IgD-negative memory B cell (primary cell): ENCODE results near the gene TMEM106C. TPM values are rescaled to one million over a fixed set of nuclear protein-coding genes. Genes with fewer than 3 reads are reported as not detected.

ENCODE experiments used
- H3K27ac Mint-ChIP-seq, 3 donors: one replicate each; pipeline ENCODE4 v1.8.0; 2020 to 2022; ENCODE audit warnings: mild to moderate bottlenecking in 3 of 3, mixed read lengths in 3 of 3, moderate library complexity in 1 of 3
- H3K27me3 Mint-ChIP-seq: one replicate; pipeline ENCODE4 v1.8.0; 2021; ENCODE audit warnings: mixed read lengths
- H3K36me3 Mint-ChIP-seq: one replicate; pipeline ENCODE4 v1.8.0; 2020; ENCODE audit warnings: mild to moderate bottlenecking, mixed read lengths
- H3K4me1 Mint-ChIP-seq, 3 donors: one replicate each; pipeline ENCODE4 v1.8.0; 2020 to 2022; ENCODE audit warnings: mixed read lengths in 3 of 3, mild to moderate bottlenecking in 1 of 3
- H3K4me3 Mint-ChIP-seq, 4 donors: one replicate each; pipeline ENCODE4 v1.8.0; 2020 to 2022; ENCODE audit warnings: mild to moderate bottlenecking in 4 of 4, mixed read lengths in 4 of 4, moderate library complexity in 3 of 4
- H3K9me3 Mint-ChIP-seq, 3 donors: one replicate each; pipeline ENCODE4 v1.8.0; 2020 to 2021; ENCODE audit warnings: mixed read lengths in 3 of 3, mild to moderate bottlenecking in 1 of 3
- polyA plus RNA-seq: library from polyadenylated mRNA; unstranded; fragments of 300-500 nt; fragmentation: Illumina TruSeq; gene quantifications from one replicate; pipeline ENCODE4 v1.2.3, GENCODE V29; 2021

Gene TMEM106C
- polyA plus RNA-seq, 1 donor from 2014 or later: 41.4 TPM

GRCh38 chr12:47980779-47981495 lies 17.5 kb downstream of the TMEM106C start:
- Mint-ChIP-seq H3K9me3 (no peaks in the 10 kb centered on the region), H3K4me3 (no peak overlapping the region), H3K36me3 (peaks cover 2% of the 10 kb centered on the region), H3K27me3 (peaks cover 2% of the 10 kb centered on the region), H3K4me1 (no peaks in the 10 kb centered on the region), H3K27ac (no peak overlapping the region)

- Mint-ChIP-seq H3K4me1 (no peaks in the 10 kb centered on the region), H3K27ac (no peak overlapping the region), H3K9me3 (no peaks in the 10 kb centered on the region), H3K4me3 (no peak overlapping the region), H3K36me3 (peaks cover 2% of the 10 kb centered on the region), H3K27me3 (peaks cover 2% of the 10 kb centered on the region)
Observed at GRCh38 chr12:47981496-47982260, 18.3 kb downstream of the TMEM106C start.

GRCh38 chr12:47982311-47982710 lies 18.9 kb downstream of the TMEM106C start:
- Mint-ChIP-seq H3K27ac (no peak overlapping the region), H3K4me3 (no peak overlapping the region), H3K27me3 (peaks cover 2% of the 10 kb centered on the region), H3K4me1 (no peaks in the 10 kb centered on the region), H3K36me3 (no peaks in the 10 kb centered on the region), H3K9me3 (no peaks in the 10 kb centered on the region)

- Mint-ChIP-seq H3K4me3 (no peak overlapping the region), H3K27ac (no peak overlapping the region), H3K9me3 (no peaks in the 10 kb centered on the region), H3K4me1 (no peaks in the 10 kb centered on the region), H3K36me3 (no peaks in the 10 kb centered on the region), H3K27me3 (peaks cover 2% of the 10 kb centered on the region)
Observed at GRCh38 chr12:47982770-47983169, 19.4 kb downstream of the TMEM106C start.

GRCh38 chr12:47983541-47984115 lies 20.2 kb downstream of the TMEM106C start:
- H3K36me3 Mint-ChIP-seq: no peaks in the 10 kb centered on the region
- no peaks in the 10 kb centered on the region for H3K9me3 Mint-ChIP-seq
- H3K4me3 Mint-ChIP-seq: no peak overlapping the region

GRCh38 chr12:47984331-47984801 lies 21.0 kb downstream of the TMEM106C start:
- Mint-ChIP-seq H3K4me3 (peak overlapping the region in 1 of 4 donors; percentile 74), H3K36me3 (no peaks in the 10 kb centered on the region), H3K4me1 (peaks cover 0 to 2% (median under 1%) of the 10 kb centered on the region in 3 donors), H3K27ac (no peak overlapping the region), H3K9me3 (no peaks in the 10 kb centered on the region), H3K27me3 (peaks cover 2% of the 10 kb centered on the region)

More at GRCh38 chr12:47983541-47984115, 20.2 kb downstream of the TMEM106C start:
- peaks cover 2% of the 10 kb centered on the region for H3K27me3 Mint-ChIP-seq
- H3K27ac Mint-ChIP-seq: no peak overlapping the region
- no peaks in the 10 kb centered on the region for H3K4me1 Mint-ChIP-seq

GRCh38 chr12:47985596-47986290 lies 22.3 kb downstream of the TMEM106C start:
- peaks cover 2% of the 10 kb centered on the region for H3K27me3 Mint-ChIP-seq
- no peaks in the 10 kb centered on the region for H3K9me3 Mint-ChIP-seq
- H3K36me3 Mint-ChIP-seq: no peaks in the 10 kb centered on the region
- no peak overlapping the region for H3K27ac Mint-ChIP-seq
- peaks cover 9 to 14% (median 13%) of the 10 kb centered on the region in 3 donors for H3K4me1 Mint-ChIP-seq
- no peak overlapping the region for H3K4me3 Mint-ChIP-seq

GRCh38 chr12:47986291-47986660 lies 22.9 kb downstream of the TMEM106C start:
- Mint-ChIP-seq H3K4me1 (peaks cover 12 to 16% (median 14%) of the 10 kb centered on the region in 3 donors), H3K27ac (no peak overlapping the region), H3K27me3 (peaks cover 2% of the 10 kb centered on the region), H3K36me3 (no peaks in the 10 kb centered on the region), H3K4me3 (no peak overlapping the region), H3K9me3 (no peaks in the 10 kb centered on the region)

GRCh38 chr12:47986832-47987231 lies 23.4 kb downstream of the TMEM106C start:
- peaks cover 12 to 16% (median 14%) of the 10 kb centered on the region in 3 donors for H3K4me1 Mint-ChIP-seq
- no peak overlapping the region for H3K27ac Mint-ChIP-seq
- H3K9me3 Mint-ChIP-seq: no peaks in the 10 kb centered on the region
- H3K27me3 Mint-ChIP-seq: peaks cover 2% of the 10 kb centered on the region
- H3K36me3 Mint-ChIP-seq: no peaks in the 10 kb centered on the region
- H3K4me3 Mint-ChIP-seq: no peak overlapping the region

GRCh38 chr12:47987411-47988072 lies 24.1 kb downstream of the TMEM106C start:
- H3K27ac Mint-ChIP-seq: peak overlapping the region in 1 of 3 donors; percentile 83
- no peaks in the 10 kb centered on the region for H3K36me3 Mint-ChIP-seq
- H3K4me3 Mint-ChIP-seq: no peak overlapping the region
- peaks cover 12 to 16% (median 14%) of the 10 kb centered on the region in 3 donors for H3K4me1 Mint-ChIP-seq
- peaks cover 2% of the 10 kb centered on the region for H3K27me3 Mint-ChIP-seq
- no peaks in the 10 kb centered on the region for H3K9me3 Mint-ChIP-seq

GRCh38 chr12:47988073-47989022 lies 25.0 kb downstream of the TMEM106C start:
- Mint-ChIP-seq H3K27ac (peak overlapping the region in 1 of 3 donors; percentile 83), H3K4me1 (peaks cover 12 to 16% (median 14%) of the 10 kb centered on the region in 3 donors), H3K4me3 (peak overlapping the region in 1 of 4 donors; percentile 57), H3K9me3 (no peaks in the 10 kb centered on the region), H3K27me3 (peaks cover 2% of the 10 kb centered on the region), H3K36me3 (no peaks in the 10 kb centered on the region)

- H3K27me3 Mint-ChIP-seq: peaks cover 7% of the 10 kb centered on the region
- H3K4me1 Mint-ChIP-seq: peaks cover 12 to 16% (median 14%) of the 10 kb centered on the region in 3 donors
- no peak overlapping the region for H3K4me3 Mint-ChIP-seq
- no peak overlapping the region for H3K27ac Mint-ChIP-seq
- H3K36me3 Mint-ChIP-seq: no peaks in the 10 kb centered on the region
- no peaks in the 10 kb centered on the region for H3K9me3 Mint-ChIP-seq
Observed at GRCh38 chr12:47989023-47989417, 25.6 kb downstream of the TMEM106C start.

GRCh38 chr12:47989666-47990065 lies 26.3 kb downstream of the TMEM106C start:
- Mint-ChIP-seq H3K9me3 (no peaks in the 10 kb centered on the region), H3K4me1 (peaks cover 12 to 16% (median 14%) of the 10 kb centered on the region in 3 donors), H3K36me3 (no peaks in the 10 kb centered on the region), H3K4me3 (peak overlapping the region in 1 of 4 donors; percentile 53), H3K27ac (peak overlapping the region in 2 of 3 donors; percentile 7 to 63), H3K27me3 (peaks cover 8% of the 10 kb centered on the region)
